Ovary (tissue), 3 donors: ENCODE results near the gene ARID2.

Experiments
- EP300 ChIP-seq: sonication (generic); formaldehyde crosslinking; IDR thresholded peaks from one replicate; pipeline ENCODE4 v1.6.1; 2017; ENCODE audit warnings: antibody characterized with exemption
- POLR2A ChIP-seq: fragments of 450-650 bp; IDR thresholded peaks from one replicate; pipeline ENCODE4 v1.6.1; 2017; ENCODE audit warnings: antibody characterized with exemption, mild to moderate bottlenecking, moderate library complexity
- TF ChIP-seq, protein P1 (sequence below), 3 donors: fragments of 450-650 bp in 2 of 3; fragments of 200-600 bp in 1 of 3; IDR thresholded peaks; one replicate each; pipeline versions ENCODE4 v1.5.1 to v1.8.0; 2016 to 2022; ENCODE audit warnings: antibody characterized with exemption in 3 of 3, mild to moderate bottlenecking in 1 of 3
- donor health status: DM: no; HTN: no; CAD: no.

DNA sequence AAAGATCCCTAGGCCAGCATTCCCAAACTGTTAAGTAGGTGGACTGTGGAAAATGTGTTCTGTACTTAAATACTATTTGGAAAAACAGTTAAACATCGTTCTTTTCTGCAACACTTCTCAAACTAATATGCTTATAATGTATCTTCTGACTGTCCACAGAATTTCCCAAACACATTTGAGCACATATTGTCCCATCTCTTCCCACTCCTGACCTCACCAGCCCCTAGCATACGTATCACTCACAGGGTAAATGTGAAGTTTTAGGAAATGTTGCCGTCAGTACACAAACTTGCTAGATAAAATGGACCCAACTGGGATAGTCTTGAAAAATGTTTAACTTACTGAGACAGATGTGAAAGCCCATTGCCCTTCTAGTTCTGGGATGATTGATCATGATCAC is 27.7 kb downstream of the ARID2 start:
- TF ChIP-seq POLR2A (no peak), EP300 (no peak)
- TF ChIP-seq, protein P1, sequence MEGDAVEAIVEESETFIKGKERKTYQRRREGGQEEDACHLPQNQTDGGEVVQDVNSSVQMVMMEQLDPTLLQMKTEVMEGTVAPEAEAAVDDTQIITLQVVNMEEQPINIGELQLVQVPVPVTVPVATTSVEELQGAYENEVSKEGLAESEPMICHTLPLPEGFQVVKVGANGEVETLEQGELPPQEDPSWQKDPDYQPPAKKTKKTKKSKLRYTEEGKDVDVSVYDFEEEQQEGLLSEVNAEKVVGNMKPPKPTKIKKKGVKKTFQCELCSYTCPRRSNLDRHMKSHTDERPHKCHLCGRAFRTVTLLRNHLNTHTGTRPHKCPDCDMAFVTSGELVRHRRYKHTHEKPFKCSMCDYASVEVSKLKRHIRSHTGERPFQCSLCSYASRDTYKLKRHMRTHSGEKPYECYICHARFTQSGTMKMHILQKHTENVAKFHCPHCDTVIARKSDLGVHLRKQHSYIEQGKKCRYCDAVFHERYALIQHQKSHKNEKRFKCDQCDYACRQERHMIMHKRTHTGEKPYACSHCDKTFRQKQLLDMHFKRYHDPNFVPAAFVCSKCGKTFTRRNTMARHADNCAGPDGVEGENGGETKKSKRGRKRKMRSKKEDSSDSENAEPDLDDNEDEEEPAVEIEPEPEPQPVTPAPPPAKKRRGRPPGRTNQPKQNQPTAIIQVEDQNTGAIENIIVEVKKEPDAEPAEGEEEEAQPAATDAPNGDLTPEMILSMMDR (IDR thresholded peaks at IDR 0.05) = no peak
